Left colon (tissue), 2 donors: Measurements from ENCODE around the gene FSTL4. TPM values are rescaled to one million over a fixed set of nuclear protein-coding genes. Genes with fewer than 3 reads are reported as not detected.

Experiments used
- ATAC-seq: fragments of 200-7000 bp; cut with Tn5 transposase; one replicate; pipeline ENCODE4 v1.9.1; 2020; ENCODE audit warnings: mild to moderate bottlenecking, moderate library complexity
- DNase-seq, 2 donors: peaks; one replicate each; pipeline ENCODE4 v3.0.0-alpha.2; 2020
- intact Hi-C, 2 donors: fragments of 100-400 bp; cut with DNase I in 1 of 2; cut with micrococcal nuclease in 1 of 2; formaldehyde crosslinking; loops; one replicate each; pipeline versions ENCODE4 v1.11.2 to v1.14.0; 2022; cut with DNase I, micrococcal nuclease
- total RNA-seq, 2 donors: library from RNA; stranded (reverse); fragmentation: NEBNext Ultra II Directional; extraction: Animal tissue kit (Norgen Biotek cat#: 25700); gene quantifications; one replicate each; pipeline ENCODE4 v1.2.1, GENCODE V29; 2021
- donor health status: DM: no; HTN: no; CAD: no.
- donor health status: DM: yes; HTN: yes; CAD: no.

The FSTL4 gene
- total RNA-seq, 2 donors from 2014 or later, result 0.34 to 0.39 TPM

GRCh38 chr5:133496631-133497030 lies 115.7 kb downstream of the FSTL4 start:
- ATAC-seq (no peak), DNase-seq (no peak)
- intact Hi-C loops, result no loop called here

- no peak for ATAC-seq
- no peak for DNase-seq
- intact Hi-C loops, result no loop called here
Observed at GRCh38 chr5:133494923-133495246, 117.5 kb downstream of the FSTL4 start.

- ATAC-seq (no peak), DNase-seq (no peak)
- intact Hi-C loops, result no loop called here
Observed at GRCh38 chr5:133494232-133494922, 118.0 kb downstream of the FSTL4 start.

GRCh38 chr5:133489632-133490031 lies 122.7 kb downstream of the FSTL4 start:
- intact Hi-C loops, result no loop called here
- ATAC-seq (peak; percentile 80), DNase-seq (no peak)

- intact Hi-C loops, result no loop called here
- ATAC-seq (no peak), DNase-seq (no peak)
Observed at GRCh38 chr5:133487093-133487492, 125.2 kb downstream of the FSTL4 start.

GRCh38 chr5:133485468-133485867 lies 126.9 kb downstream of the FSTL4 start:
- DNase-seq (no peak), ATAC-seq (no peak)
- intact Hi-C loops, result no loop called here

GRCh38 chr5:133483406-133484090 lies 128.8 kb downstream of the FSTL4 start:
- peak; percentile 99 for ATAC-seq
- peak; percentile 64 to 66 for DNase-seq
- intact Hi-C loops, result no loop called here

- intact Hi-C loops, result no loop called here
- ATAC-seq, result no peak
- DNase-seq, result no peak
Observed at GRCh38 chr5:133482028-133482427, 130.3 kb downstream of the FSTL4 start.

- no peak for DNase-seq
- intact Hi-C loops, result no loop called here
- no peak for ATAC-seq
Observed at GRCh38 chr5:133480866-133481265, 131.5 kb downstream of the FSTL4 start.

- ATAC-seq (no peak), DNase-seq (no peak)
- intact Hi-C loops, result no loop called here
Observed at GRCh38 chr5:133480366-133480765, 132.0 kb downstream of the FSTL4 start.

- ATAC-seq, result no peak
- intact Hi-C loops, result no loop called here
Observed at GRCh38 chr5:133478199-133478985, 133.9 kb downstream of the FSTL4 start.

GRCh38 chr5:133475986-133476385 lies 136.4 kb downstream of the FSTL4 start:
- ATAC-seq (no peak), DNase-seq (no peak)
- intact Hi-C loops, result no loop called here

More at GRCh38 chr5:133478199-133478985, 133.9 kb downstream of the FSTL4 start:
- no peak for DNase-seq

GRCh38 chr5:133474851-133475590 lies 137.3 kb downstream of the FSTL4 start:
- DNase-seq, result no peak
- intact Hi-C loops, result no loop called here
- no peak for ATAC-seq

- intact Hi-C loops, result no loop called here
- no peak for ATAC-seq
Observed at GRCh38 chr5:133473291-133473690, 139.1 kb downstream of the FSTL4 start.

GRCh38 chr5:133472829-133473228 lies 139.5 kb downstream of the FSTL4 start:
- ATAC-seq (no peak), DNase-seq (no peak)
- intact Hi-C loops, result no loop called here

More at GRCh38 chr5:133473291-133473690, 139.1 kb downstream of the FSTL4 start:
- no peak for DNase-seq

- no peak for ATAC-seq
Observed at GRCh38 chr5:133471699-133472098, 140.6 kb downstream of the FSTL4 start.

GRCh38 chr5:133470841-133471240 lies 141.5 kb downstream of the FSTL4 start:
- DNase-seq (no peak), ATAC-seq (no peak)
- intact Hi-C loops, result no loop called here

More at GRCh38 chr5:133471699-133472098, 140.6 kb downstream of the FSTL4 start:
- intact Hi-C loops, result no loop called here
- DNase-seq, result no peak

GRCh38 chr5:133469846-133470245 lies 142.5 kb downstream of the FSTL4 start:
- intact Hi-C loops, result no loop called here
- DNase-seq, result no peak
- no peak for ATAC-seq

- DNase-seq (no peak), ATAC-seq (no peak)
- intact Hi-C loops, result no loop called here
Observed at GRCh38 chr5:133469252-133469651, 143.1 kb downstream of the FSTL4 start.
